Measurements from ENCODE around the gene OR8B8. TPM values are rescaled to one million over a fixed set of nuclear protein-coding genes. Genes with fewer than 3 reads are reported as not detected.

The OR8B8 gene
- total RNA-seq, 2 donors from 2014 or later: not detected

GRCh38 chr11:124473476-124473875, 28.0 kb upstream of the OR8B8 start:
- no peaks in the 10 kb centered on the region for H3K27me3 ChIP-seq
- H3K4me1 ChIP-seq: no peaks in the 10 kb centered on the region
- intact Hi-C loops (cut with DNase I): no loop called here
- H3K36me3 ChIP-seq (replicated peaks in 1 of 2; ENCODE audit: insufficient read depth in 1 of 2, low read depth in 2 of 2): no peaks in the 10 kb centered on the region
- DNase-seq: no peak
- H3K27ac ChIP-seq: no peak overlapping the region
- 42 to 64% methylated on average over 1 of the region's 1 CpG for WGBS, 2 donors
- no peak overlapping the region for H3K4me3 ChIP-seq
- TF ChIP-seq, protein P1, sequence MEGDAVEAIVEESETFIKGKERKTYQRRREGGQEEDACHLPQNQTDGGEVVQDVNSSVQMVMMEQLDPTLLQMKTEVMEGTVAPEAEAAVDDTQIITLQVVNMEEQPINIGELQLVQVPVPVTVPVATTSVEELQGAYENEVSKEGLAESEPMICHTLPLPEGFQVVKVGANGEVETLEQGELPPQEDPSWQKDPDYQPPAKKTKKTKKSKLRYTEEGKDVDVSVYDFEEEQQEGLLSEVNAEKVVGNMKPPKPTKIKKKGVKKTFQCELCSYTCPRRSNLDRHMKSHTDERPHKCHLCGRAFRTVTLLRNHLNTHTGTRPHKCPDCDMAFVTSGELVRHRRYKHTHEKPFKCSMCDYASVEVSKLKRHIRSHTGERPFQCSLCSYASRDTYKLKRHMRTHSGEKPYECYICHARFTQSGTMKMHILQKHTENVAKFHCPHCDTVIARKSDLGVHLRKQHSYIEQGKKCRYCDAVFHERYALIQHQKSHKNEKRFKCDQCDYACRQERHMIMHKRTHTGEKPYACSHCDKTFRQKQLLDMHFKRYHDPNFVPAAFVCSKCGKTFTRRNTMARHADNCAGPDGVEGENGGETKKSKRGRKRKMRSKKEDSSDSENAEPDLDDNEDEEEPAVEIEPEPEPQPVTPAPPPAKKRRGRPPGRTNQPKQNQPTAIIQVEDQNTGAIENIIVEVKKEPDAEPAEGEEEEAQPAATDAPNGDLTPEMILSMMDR (IDR thresholded peaks at IDR 0.05): no peak
- no peak for TF ChIP-seq POLR2A (IDR thresholded peaks at IDR 0.05)
- no peak for ATAC-seq
- H3K9me3 ChIP-seq: no peaks in the 10 kb centered on the region

- Histone ChIP-seq H3K27ac (no peak overlapping the region), H3K27me3 (no peaks in the 10 kb centered on the region), H3K4me3 (no peak overlapping the region), H3K4me1 (no peaks in the 10 kb centered on the region), H3K36me3 (replicated peaks in 1 of 2; ENCODE audit: insufficient read depth in 1 of 2, low read depth in 2 of 2) (no peaks in the 10 kb centered on the region), H3K9me3 (no peaks in the 10 kb centered on the region)
- WGBS, 2 donors: 72 to 73% methylated on average over 11 of the region's 11 CpGs
- ATAC-seq: no peak
- intact Hi-C loops (cut with DNase I): no loop called here
- no peak for TF ChIP-seq POLR2A (IDR thresholded peaks at IDR 0.05)
- TF ChIP-seq, protein P1 (IDR thresholded peaks at IDR 0.05): no peak
- DNase-seq: no peak
Measured at GRCh38 chr11:124470561-124471227, 25.2 kb upstream of the OR8B8 start.

DNA sequence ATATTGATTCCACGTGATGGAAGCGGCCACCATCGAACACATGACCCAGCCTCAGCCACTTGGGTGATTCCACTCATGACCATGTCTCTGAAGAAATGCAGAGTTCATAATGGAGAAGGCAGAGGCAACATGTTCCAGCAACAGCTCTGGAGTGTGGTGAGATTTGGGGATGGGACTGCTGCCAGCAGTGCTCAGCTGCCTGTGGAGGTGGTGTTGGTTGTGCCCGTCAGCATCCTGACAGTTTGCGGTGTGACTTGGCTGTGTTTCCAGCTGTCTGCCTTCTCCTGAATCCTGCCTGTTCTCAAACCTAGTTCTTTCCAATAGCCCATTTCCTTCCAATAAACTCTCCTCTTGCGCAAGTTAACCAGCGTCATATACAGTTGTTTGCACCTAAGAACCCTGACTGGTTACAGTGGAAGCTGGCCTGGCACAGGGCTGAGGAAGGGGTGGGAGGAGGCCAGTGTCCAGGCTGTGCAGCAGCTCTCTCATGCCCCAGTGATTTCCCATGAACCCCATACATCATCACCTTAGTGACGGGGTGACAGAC, 22.0 kb upstream of the OR8B8 start:
- Histone ChIP-seq H3K9me3 (no peaks in the 10 kb centered on the region), H3K4me3 (no peak overlapping the region), H3K27me3 (no peaks in the 10 kb centered on the region), H3K4me1 (no peaks in the 10 kb centered on the region), H3K36me3 (replicated peaks in 1 of 2; ENCODE audit: insufficient read depth in 1 of 2, low read depth in 2 of 2) (no peaks in the 10 kb centered on the region), H3K27ac (no peak overlapping the region)
- DNase-seq: no peak
- no peak for ATAC-seq
- TF ChIP-seq, protein P1 (IDR thresholded peaks at IDR 0.05): no peak
- intact Hi-C loops (cut with DNase I): no loop called here
- 64 to 71% methylated on average over 5 to 8 of the region's 8 CpGs for WGBS, 2 donors

- DNase-seq: no peak
- no peak overlapping the region for H3K27ac ChIP-seq
- TF ChIP-seq POLR2A (IDR thresholded peaks at IDR 0.05): no peak
- TF ChIP-seq, protein P1 (IDR thresholded peaks at IDR 0.05): no peak
- H3K4me3 ChIP-seq: no peak overlapping the region
- no peaks in the 10 kb centered on the region for H3K36me3 ChIP-seq (replicated peaks in 1 of 2; ENCODE audit: insufficient read depth in 1 of 2, low read depth in 2 of 2)
- no peaks in the 10 kb centered on the region for H3K4me1 ChIP-seq
- intact Hi-C loops (cut with DNase I): no loop called here
- H3K9me3 ChIP-seq: no peaks in the 10 kb centered on the region
- WGBS, 2 donors: 63 to 75% methylated on average over 4 of the region's 4 CpGs
- no peaks in the 10 kb centered on the region for H3K27me3 ChIP-seq
- ATAC-seq: no peak
Measured at GRCh38 chr11:124465368-124465767, 19.9 kb upstream of the OR8B8 start.

DNA sequence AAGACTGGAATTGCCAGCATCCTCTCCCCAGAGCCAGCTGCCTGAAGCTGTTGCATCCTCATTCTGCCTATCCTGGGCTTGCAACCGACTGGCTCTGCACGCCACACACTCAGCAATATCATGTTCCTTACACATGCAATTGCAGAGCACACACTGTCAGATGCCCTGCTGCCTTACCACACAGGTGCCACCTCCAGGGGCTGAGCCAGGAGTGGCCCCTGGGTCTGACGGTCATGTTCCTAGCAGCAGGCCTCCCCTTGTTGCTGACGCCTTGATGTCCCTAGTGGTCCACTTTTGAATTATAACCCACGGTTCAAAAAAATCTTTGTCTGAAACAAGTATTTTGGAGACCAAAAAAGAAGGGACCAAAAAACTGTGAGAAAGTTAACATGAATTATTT, 18.5 kb upstream of the OR8B8 start:
- no peaks in the 10 kb centered on the region for H3K9me3 ChIP-seq
- H3K4me1 ChIP-seq: no peaks in the 10 kb centered on the region
- no peak overlapping the region for H3K27ac ChIP-seq
- TF ChIP-seq, protein P1 (IDR thresholded peaks at IDR 0.05): no peak
- no peak for TF ChIP-seq POLR2A (IDR thresholded peaks at IDR 0.05)
- no peaks in the 10 kb centered on the region for H3K36me3 ChIP-seq (replicated peaks in 1 of 2; ENCODE audit: insufficient read depth in 1 of 2, low read depth in 2 of 2)
- intact Hi-C loops (cut with DNase I): no loop called here
- DNase-seq (no peak), ATAC-seq (no peak)
- WGBS, 2 donors: 64 to 74% methylated on average over 5 of the region's 5 CpGs
- H3K4me3 ChIP-seq: no peak overlapping the region
- no peaks in the 10 kb centered on the region for H3K27me3 ChIP-seq

All from body of pancreas (tissue), 4 donors.